Measurements from ENCODE around the gene SKIDA1. TPM values are rescaled to one million over a fixed set of nuclear protein-coding genes. Genes with fewer than 3 reads are reported as not detected.

Gene SKIDA1
- total RNA-seq, 1 donor from 2014 or later, result not detected

DNA sequence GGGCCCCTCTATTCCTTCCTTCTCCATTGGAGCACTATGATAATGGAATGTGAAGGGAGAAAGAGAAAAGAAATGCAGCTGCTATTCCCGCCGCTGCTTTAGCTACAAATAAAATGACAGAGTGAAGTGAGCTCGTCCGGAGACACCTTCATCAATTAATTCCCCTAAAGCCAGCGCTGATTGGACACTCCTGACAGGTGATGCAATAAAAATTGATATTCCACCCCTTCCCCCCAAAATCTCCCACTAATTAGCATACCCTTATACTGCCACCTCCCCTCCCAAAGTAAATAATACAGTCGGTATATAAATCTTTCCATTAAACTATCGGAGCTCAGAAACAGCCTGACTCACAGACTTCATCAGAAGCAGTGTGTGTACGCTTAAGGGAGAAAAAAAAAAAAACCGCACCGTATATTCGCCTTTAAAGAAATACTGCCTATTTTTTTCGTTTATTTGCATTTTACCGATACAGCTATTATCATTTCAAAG lies 7.3 kb downstream of the SKIDA1 start:
- intact Hi-C loops (cut with micrococcal nuclease), result loop anchor here (5.0 to 10.0 kb wide), 2 partner anchors 919 to 1677 kb away; partner anchors contain the start of gene PTF1A

DNA sequence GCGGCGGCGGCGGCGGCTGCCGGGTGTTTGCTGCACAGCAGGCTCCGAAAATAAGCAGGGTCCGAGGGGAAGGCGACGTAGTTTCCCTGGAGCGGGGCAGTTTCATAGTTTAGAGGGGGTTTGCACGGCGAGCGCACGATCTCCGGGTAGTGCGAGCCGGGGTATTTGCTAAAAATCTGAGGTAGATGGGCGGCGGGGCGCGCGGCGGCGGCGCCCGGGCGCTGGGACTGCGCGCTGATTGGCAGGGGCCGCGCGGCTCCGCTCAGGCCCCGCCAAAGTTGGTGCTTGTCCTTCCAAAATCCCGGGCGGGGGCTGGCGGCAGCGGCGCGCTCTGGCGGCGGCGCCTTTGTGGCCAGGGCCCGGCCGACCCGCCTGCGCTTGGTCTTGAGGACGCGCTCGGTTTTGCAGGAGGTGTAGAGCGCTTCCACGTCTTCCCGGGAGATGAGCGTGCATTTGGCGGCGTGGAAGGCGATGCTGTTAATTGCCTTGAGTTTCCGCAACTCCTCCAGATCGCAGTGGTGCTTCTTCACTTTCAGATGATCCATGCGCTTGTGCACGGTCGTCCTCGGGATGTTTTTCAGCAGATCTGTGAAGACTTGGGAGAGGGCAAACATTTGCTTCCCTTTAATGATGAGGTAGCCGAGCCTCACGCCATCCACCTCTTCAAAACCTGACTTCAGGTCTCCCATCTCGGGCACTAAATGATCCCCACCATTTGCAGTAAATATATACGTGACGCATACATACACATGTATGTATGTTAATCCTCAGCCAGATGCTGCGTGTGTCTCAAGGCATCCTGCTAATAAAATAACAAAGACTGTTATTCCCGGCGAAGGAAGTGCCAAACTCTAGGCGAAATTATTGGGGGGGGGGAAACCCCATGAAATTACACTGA lies 8.1 kb downstream of the SKIDA1 start:
- intact Hi-C loops (cut with micrococcal nuclease), result loop anchor here (1.0 to 10.0 kb wide), 4 partner anchors 8 to 1677 kb away; partner anchors contain the start of genes PTF1A and SKIDA1

DNA sequence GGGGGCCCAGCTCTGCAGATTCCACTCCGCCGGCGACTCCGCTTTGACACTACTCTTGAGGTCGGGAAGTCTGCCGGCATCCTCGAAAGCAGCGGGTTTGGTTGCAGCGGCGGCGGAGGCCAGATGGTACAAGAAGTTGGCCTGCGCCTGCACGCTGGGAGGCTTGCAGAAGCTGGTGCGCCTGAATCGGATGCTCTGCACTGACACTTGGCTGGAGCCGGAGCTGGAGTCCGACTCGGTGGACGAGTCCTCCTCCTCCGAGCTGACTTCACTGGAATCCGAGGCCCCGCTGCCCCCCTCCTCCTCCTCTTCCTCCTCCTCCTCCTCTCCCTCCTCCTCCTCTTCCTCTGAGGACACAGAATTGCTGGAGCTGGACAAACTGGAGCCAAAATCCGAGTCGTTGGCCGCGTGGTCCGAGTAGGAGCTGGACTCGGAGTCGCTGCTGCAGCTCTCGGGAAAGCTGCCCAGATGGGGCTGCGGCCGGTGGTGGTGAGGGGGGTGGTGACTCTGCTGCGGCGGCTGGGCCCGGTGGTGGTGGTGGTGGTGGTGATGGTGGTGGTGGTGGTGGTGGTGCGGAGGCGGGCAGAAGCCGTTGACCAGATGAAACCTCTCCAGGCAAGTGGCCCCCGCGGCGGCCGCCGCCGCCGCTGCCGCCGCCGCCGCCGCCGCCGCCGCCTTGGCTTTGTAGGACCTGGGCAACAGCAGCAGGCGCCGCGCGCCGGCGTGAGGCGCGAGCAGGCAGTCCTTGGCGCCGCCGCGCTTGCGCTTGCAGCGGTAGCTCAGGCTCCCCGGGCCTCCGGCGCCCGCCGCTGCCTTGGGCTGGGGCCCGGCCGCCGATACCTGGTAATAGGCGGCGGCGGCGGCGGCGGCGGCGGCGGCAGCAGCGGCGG lies 9.0 kb downstream of the SKIDA1 start:
- intact Hi-C loops (cut with micrococcal nuclease), result loop anchor here (1.0 to 10.0 kb wide), 4 partner anchors 9 to 1678 kb away; partner anchors contain the start of genes PTF1A and SKIDA1

DNA sequence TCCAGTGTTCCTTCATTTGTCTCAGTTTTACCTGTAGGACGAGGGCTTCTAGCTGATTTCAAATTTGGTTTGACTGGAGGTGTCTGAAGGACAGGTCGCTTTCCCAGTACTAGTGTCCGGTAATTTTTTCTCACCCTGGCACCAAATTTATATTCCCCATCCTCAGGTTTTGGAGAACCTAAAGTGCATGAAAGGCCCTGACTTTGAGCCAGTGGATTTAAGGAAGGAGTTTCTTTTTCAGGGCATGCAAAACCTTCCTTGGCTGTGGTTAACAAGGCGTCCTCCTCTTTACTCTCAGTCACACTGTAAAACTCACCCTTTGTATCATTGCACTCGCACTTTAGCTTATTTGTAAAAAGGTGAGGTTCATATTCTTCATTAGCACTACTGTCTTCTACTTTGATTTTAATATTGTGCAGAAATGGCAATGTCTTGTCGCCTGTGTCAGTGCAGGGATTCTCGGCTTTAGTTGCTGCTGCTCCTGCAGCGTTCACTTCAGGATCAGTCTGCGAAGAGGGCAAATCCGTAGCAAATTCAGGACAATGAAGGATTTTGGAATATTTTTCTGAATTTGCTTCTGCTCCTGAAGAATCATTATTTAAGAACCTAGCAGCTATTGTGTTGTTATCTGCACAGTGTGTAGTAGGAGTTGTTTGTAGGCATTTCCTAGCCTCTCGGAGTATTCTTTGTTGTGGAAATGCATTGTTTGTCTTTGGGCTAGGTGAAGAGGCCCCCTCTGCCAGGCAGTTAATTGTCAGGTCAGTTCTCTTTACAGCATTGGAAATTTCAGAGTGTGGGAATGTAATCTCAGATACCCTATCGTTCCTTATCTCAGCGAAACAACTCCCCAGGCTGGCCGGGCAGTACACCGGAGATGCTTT lies 9.9 kb downstream of the SKIDA1 start:
- intact Hi-C loops (cut with micrococcal nuclease), result loop anchor here (5.0 to 10.0 kb wide), 2 partner anchors 922 to 1679 kb away; partner anchors contain the start of gene PTF1A

DNA sequence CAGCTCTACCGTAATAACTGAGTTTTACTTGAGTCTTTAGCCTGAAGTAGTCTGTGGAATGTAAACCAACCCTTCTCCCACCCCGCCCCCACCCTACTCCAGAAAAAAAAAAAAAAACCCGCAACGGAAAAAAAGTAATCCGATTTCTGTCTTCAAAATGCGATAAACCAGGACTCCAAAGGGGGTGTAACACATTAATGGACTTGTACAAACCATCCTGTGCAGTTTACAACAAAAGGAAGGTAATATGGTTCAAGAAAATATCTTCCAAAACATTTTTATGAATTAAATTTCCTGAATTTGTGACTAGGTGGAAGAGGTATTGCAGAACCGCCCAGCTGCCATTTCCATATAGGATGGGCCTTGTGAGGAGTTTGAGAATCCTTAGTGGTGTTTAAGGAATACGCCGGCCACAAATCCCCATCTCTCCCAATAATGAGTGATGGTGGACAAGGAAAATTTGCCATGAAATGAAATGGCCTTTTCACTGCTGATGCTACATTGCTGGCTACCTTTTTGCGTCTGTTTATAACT lies 10.6 kb downstream of the SKIDA1 start:
- intact Hi-C loops (cut with micrococcal nuclease), result loop anchor here (5.0 to 10.0 kb wide), 2 partner anchors 922 to 1680 kb away; partner anchors contain the start of gene PTF1A

DNA sequence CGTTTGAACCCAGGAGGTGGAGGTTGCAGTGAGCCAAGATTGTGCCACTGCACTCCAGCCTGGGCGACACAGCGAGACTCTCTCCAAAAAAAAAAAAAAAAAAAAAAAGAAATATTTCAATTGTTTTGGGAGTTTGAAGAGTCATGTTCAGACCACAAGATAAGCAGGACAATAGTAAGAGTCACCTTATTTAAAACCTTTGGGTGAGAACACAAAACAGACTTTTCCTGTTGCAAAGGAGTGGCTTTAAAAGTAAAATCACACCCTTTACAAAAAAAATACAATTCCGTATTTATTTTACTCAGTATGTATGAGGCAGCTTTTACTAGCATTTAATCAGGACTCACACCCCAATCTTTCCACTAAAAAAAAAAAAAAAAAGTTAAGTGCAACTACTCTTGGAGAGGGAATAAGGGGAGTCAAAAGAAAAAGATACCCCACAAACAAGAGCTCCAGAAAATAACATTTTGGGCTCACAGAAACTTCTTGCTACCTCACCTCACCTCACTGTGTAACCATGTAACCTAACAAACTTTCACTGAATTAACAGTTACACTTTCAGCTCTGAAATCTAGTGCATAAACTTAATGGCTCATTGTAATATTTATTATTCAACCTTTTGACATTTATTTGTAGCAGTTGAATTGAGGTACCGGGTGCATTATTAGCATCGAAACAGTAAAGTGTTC lies 11.2 kb downstream of the SKIDA1 start:
- intact Hi-C loops (cut with micrococcal nuclease), result loop anchor here (10.0 kb wide), 1 partner anchor 1681 kb away; the partner anchor contains the start of gene PTF1A

DNA sequence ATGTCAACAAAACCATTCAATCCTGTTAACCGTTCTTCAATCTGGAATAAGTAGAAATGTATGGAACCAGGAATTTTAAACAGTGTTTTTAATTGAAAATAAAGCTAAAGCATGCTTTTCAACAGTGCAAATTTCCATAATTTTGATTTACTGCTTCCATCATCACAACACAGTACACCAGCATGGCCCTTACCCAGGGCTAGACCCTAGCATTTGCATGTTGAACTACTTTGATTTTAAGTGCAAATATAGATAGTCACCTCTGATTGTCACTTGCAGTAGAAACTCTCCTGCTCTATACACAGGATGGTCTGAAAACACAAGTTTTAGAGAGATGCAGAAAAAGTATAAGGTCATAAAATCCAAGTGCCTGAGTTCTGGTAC lies 12.1 kb downstream of the SKIDA1 start:
- intact Hi-C loops (cut with micrococcal nuclease), result loop anchor here (10.0 kb wide), 1 partner anchor 1681 kb away; the partner anchor contains the start of gene PTF1A

DNA sequence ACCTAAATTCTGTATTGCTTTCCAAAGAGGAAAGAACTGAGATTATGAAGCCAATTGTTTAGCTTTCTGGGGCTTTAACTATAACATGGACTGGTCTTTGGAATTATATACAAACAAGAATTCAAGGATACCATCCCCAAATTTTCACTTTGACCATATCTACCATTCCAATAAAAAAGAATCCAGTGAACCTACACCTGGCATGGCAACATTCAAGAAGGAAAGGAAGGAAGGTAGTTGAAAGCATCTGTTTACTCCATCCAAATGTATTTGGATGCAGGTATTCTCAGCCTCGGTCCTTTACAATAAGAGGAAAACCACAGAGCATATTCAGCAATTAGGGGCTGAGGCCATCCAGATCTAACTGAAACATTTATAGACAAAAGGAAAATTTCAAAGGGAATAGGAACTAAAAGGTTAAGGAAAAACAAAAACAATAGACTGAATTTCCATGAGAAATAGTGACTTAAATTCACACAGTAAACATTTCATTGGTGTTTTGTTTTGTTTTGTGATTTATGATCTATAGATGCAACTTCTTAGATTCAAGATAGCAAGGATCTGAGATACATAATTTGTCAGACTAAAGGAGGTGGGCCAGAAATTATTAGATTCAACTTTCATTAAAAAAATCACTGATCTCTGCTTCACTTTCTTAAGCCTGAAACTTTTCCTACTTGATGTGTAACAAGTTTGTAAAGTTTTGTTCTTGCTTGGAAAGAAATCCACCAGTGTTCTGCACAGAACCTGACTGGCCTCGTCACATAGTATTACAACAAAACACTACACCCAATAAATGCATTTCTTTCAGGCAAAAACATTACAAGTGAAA lies 12.7 kb downstream of the SKIDA1 start:
- intact Hi-C loops (cut with micrococcal nuclease), result loop anchor here (10.0 kb wide), 1 partner anchor 1682 kb away; the partner anchor contains the start of gene PTF1A

DNA sequence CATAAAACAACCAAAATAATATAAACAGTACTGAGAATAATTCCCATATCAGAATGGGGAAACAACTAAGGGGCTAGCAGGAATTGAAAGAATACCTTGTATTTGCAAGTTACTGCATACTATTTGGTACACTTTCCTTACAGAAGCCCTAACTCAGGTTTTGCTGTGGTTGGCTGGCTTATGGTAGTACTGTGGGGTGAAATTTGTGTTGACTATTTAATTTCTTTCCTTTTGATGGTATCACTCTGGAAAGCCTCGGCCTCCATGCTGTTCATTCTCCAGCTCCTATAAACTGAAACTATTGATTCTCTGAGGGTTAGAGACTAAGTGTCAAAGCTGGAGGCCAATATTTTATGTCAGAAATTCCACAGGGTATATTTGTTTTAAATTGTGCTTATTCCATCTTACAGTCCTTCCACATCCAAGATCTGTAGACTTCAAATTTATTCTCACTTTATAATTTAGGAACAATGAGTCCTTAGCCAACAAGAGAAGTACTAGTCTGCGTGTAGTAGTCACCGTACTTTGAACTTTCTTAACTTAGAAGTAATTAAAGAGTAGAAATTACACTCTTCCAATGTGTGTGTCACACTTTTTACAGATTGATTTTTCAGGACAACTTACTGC lies 13.4 kb downstream of the SKIDA1 start:
- intact Hi-C loops (cut with micrococcal nuclease), result loop anchor here (10.0 kb wide), 1 partner anchor 1683 kb away; the partner anchor contains the start of gene PTF1A

DNA sequence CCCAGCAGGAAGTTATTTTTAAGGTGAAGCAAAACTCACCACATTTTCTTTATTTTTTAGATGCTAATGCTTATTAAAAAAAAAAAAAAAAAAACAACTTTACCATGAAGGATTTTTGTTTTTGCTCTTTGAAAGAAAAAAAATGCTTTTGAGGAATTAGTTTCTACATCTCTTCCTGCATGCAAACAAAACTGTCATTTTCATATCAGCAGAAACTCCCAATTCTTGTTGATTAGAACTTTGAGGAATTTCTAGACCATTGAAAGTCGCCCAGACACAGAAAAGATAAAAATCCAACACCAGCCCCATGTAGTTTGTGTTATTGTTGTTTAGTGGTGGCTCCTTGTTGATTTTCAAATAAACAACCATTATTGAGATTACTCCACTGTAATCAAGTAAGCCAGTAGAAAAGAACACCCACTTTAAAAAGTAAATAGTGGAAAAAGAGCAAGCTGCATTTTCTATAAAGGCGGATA lies 14.3 kb downstream of the SKIDA1 start:
- intact Hi-C loops (cut with micrococcal nuclease), result loop anchor here (10.0 kb wide), 1 partner anchor 1684 kb away; the partner anchor contains the start of gene PTF1A

DNA sequence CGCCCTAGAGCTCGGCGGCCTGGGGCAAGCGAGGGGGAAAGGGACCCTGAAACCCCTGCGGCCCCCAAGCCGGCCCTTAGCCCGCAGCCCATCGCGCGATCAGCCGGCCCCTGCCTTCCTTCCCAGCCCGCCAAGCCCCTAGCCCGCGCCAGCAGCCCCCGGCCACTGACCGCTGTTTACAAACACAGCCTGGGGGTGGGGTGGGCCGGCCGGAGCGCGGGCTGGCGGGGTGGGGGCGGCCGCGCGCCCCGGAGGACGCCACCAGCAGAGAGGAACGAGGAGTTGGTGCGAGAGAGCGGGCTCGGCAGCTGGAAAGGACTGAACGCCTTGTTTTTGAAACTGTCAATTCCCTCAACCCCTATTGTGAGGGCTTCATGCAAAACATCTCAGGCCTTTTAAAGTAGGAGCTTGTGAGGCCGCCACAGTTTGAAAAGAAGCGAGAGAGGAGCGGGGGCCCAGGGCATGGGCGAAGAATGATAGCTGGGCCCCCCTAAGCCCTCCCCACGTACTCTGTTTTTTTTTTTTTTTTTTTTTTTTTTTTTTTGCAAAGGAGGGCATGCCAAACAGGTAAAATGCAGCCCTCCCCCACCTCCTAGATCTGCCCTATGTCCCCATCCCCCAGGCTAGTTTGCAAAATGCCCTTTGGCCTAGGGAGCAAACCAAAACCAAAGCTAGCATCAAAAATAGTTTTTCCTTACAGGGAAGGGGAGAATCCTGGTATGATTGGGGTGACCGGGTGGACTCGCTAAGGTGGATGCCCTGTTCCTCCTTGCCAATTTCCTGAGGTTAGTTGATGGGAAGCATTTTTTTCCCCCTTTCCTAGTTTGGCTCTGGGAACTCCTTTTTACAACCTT lies 15.0 kb downstream of the SKIDA1 start:
- intact Hi-C loops (cut with micrococcal nuclease), result loop anchor here (10.0 kb wide), 1 partner anchor 1684 kb away; the partner anchor contains the start of gene PTF1A

DNA sequence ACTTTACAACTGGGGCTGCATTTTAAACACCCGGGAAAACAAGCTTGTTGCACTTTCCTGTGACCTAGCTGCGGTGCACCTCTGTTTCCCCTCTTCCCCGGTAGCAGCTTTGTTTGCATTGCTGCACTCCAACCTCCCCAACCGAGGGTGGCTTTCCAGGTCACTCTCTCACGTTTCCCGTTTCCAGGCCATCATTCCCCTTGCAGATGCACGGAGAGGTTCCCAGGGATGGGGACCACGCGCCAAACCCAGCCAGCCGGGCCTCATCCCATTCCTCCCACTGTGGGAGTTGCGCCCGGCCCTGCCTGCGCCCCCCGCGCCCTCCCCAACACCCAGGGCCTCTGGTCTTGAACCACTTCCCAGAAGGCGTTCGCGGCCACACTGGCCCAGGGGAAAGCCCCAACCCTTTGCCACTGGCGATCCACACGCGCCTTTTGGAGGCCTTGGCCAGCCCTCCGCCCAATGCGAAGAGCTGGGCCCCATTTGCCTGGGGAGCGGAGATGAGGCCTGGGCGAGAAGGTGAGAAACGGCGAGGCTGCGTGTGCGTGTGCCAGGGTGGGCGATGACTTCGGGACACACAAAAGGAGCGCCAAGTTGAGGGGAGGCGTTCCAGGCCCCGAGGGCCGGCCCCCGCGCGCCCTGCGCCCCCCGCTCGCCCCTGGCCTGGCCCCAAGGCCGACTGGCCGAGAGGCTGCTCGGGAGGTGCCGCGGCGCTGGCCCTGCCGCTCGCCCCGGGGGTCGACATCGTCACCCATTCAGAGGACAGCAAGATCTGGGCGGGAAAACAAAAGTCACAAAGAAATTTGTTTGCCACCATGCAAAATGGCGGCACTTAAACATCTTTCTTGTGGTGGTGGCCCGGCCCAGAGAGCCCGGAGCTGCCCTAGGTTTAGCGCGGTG lies 15.9 kb downstream of the SKIDA1 start:
- intact Hi-C loops (cut with micrococcal nuclease), result loop anchor here (10.0 kb wide), 1 partner anchor 1685 kb away; the partner anchor contains the start of gene PTF1A

DNA sequence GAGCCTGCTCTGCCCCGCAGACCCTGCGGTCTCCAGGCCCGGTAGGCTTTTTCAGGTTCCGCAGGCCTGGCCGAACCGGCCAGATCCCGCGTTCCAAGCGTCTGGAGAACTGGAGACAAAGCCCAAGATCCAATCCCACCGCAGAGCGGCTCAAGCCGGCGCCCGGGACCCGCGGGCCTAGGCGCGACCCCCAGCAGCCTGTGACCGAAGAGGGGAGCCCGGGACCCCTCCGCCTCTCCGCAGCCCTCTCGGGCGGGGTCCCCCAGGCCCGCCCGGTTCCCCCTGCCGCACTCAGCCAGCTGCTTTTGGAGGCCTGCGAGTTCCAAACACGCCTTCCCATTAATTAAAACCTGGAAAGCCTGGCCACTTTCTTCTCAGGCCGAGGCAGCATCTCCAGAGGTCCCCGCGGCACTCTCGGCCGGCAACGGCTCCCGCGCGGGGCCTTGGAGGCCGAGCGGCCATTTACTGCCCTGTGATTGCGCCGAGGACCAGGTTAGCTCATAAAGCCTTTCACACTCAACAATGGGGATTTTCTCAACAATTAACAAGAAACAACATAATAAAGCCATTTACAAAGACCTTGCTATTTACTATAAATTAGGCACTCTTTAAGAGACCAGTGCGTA lies 16.7 kb downstream of the SKIDA1 start:
- intact Hi-C loops (cut with micrococcal nuclease), result no loop called here

DNA sequence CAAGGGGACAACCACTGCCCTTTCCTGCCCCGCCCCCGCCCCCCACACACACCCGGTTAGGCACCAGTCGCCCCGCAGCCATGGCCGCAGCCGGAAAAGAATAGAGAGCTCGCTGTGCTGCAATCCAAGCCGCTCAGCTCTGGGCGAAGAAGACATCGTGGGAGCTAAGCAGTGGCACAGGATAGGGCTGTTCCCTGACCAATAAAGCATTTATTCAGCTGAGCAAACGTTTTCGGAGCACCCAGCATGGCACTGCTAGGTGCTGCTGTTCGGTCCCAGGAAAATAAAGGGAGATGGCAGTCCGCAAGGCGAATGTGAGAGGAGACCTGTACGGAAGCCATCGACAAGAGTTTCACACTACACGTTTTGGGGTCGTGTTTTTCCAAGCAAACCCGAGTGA lies 18.3 kb downstream of the SKIDA1 start:
- intact Hi-C loops (cut with micrococcal nuclease), result no loop called here

DNA sequence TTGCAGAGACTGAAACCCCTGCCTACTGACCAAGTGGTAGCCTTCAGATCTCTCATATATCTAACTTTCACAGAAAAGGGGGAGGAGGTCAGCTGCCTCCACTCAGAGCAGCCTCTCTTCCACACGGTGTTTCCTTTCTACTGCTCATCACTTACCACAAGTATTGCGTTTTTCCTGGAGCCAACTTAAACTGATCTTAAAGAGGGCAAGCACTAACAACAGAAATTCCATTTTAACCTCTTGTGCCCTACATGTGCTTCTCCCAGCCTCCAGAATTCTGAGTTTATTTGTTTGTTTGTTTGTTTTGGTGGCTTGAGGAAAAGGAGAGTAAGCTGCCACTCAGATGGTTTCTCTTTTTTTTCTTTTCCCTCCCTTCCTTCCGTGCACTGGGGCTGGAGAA lies 19.1 kb downstream of the SKIDA1 start:
- intact Hi-C loops (cut with micrococcal nuclease), result no loop called here
